ENCODE measurements around the gene AKAP13.

AKAP13 gene

GRCh38 chr15:85753791-85754452 lies 373.5 kb downstream of the AKAP13 start:
- peak overlapping the region; percentile 87 for H3K27ac Mint-ChIP-seq
- H3K4me1 Mint-ChIP-seq: peaks cover 50% of the 10 kb centered on the region
- no peak for DNase-seq

GRCh38 chr15:85754989-85755388 lies 374.6 kb downstream of the AKAP13 start:
- H3K27ac Mint-ChIP-seq: peak overlapping the region; percentile 27
- no peak for TF ChIP-seq CTCF (IDR thresholded peaks at IDR 0.05)
- H3K27me3 Mint-ChIP-seq (ENCODE audit: low read depth, poor library complexity): no peaks in the 10 kb centered on the region
- DNase-seq: no peak
- peaks cover 9% of the 10 kb centered on the region for H3K36me3 Mint-ChIP-seq (ENCODE audit: low read depth)
- peaks cover 42% of the 10 kb centered on the region for H3K4me1 Mint-ChIP-seq
- H3K9me3 Mint-ChIP-seq: no peaks in the 10 kb centered on the region
- no peak overlapping the region for H3K4me3 Mint-ChIP-seq

More at GRCh38 chr15:85753791-85754452, 373.5 kb downstream of the AKAP13 start:
- Mint-ChIP-seq H3K36me3 (ENCODE audit: low read depth) (peaks cover 15% of the 10 kb centered on the region), H3K27me3 (ENCODE audit: low read depth, poor library complexity) (no peaks in the 10 kb centered on the region), H3K4me3 (no peak overlapping the region), H3K9me3 (no peaks in the 10 kb centered on the region)
- TF ChIP-seq CTCF (IDR thresholded peaks at IDR 0.05): no peak

- TF ChIP-seq CTCF (IDR thresholded peaks at IDR 0.05): no peak
- Mint-ChIP-seq H3K9me3 (no peaks in the 10 kb centered on the region), H3K4me1 (peaks cover 37% of the 10 kb centered on the region), H3K36me3 (ENCODE audit: low read depth) (peaks cover 9% of the 10 kb centered on the region), H3K27me3 (ENCODE audit: low read depth, poor library complexity) (no peaks in the 10 kb centered on the region), H3K4me3 (no peak overlapping the region), H3K27ac (no peak overlapping the region)
- DNase-seq: no peak
Observed at GRCh38 chr15:85755471-85755870, 375.1 kb downstream of the AKAP13 start.

- H3K4me1 Mint-ChIP-seq: peaks cover 32% of the 10 kb centered on the region
- no peaks in the 10 kb centered on the region for H3K27me3 Mint-ChIP-seq (ENCODE audit: low read depth, poor library complexity)
- no peak for DNase-seq
- H3K9me3 Mint-ChIP-seq: no peaks in the 10 kb centered on the region
- H3K4me3 Mint-ChIP-seq: no peak overlapping the region
- TF ChIP-seq CTCF (IDR thresholded peaks at IDR 0.05): no peak
- no peak overlapping the region for H3K27ac Mint-ChIP-seq
- H3K36me3 Mint-ChIP-seq (ENCODE audit: low read depth): peaks cover 9% of the 10 kb centered on the region
Observed at GRCh38 chr15:85755942-85756341, 375.5 kb downstream of the AKAP13 start.

GRCh38 chr15:85756411-85757072 lies 376.1 kb downstream of the AKAP13 start:
- Mint-ChIP-seq H3K36me3 (ENCODE audit: low read depth) (peaks cover 9% of the 10 kb centered on the region), H3K4me3 (no peak overlapping the region), H3K4me1 (peaks cover 28% of the 10 kb centered on the region), H3K27ac (no peak overlapping the region), H3K27me3 (ENCODE audit: low read depth, poor library complexity) (no peaks in the 10 kb centered on the region), H3K9me3 (no peaks in the 10 kb centered on the region)
- no peak for DNase-seq
- no peak for TF ChIP-seq CTCF (IDR thresholded peaks at IDR 0.05)

All from nephron progenitor cell (in vitro differentiated cells).